HEK293T (cell line): Measurements from ENCODE around the gene TDRD9.

Experiments
- CTCF ChIA-PET: fragments of 350-600 bp; formaldehyde crosslinking; extraction: SDS; loops from one replicate; lab custom pipeline; 2021; ENCODE audit warnings: antibody characterized with exemption, inconsistent platforms; lab: Yijun Ruan, JAX
- POLR2A ChIA-PET: fragments of 350-600 bp; formaldehyde crosslinking; extraction: SDS; loops from one replicate; lab custom pipeline; 2020; ENCODE audit warnings: antibody characterized with exemption, inconsistent platforms; lab: Yijun Ruan, JAX
- DNase-seq: peaks from one replicate; pipeline ENCODE4 v3.0.0; 2012; ENCODE audit warnings: mixed read lengths; ENCODE audit errors: extremely low spot score
- ARNT ChIP-seq: fragments of 450-650 bp; IDR thresholded peaks from 2 replicates; pipeline ENCODE4 v1.6.1; 2017; ENCODE audit warnings: mild to moderate bottlenecking
- BHLHE40 ChIP-seq: fragments of 450-650 bp; IDR thresholded peaks from 2 replicates; pipeline ENCODE4 v1.6.1; 2016; ENCODE audit warnings: mild to moderate bottlenecking, moderate library complexity, borderline replicate concordance
- CTBP1 ChIP-seq: fragments of 450-650 bp; IDR thresholded peaks from 2 replicates; pipeline ENCODE4 v1.6.1; 2016; ENCODE audit warnings: borderline replicate concordance
- ELF4 ChIP-seq: fragments of 450-650 bp; IDR thresholded peaks from 2 replicates; pipeline ENCODE4 v1.6.1; 2017; ENCODE audit warnings: antibody characterized with exemption
- FOXA1 ChIP-seq: fragments of 450-650 bp; IDR thresholded peaks from 2 replicates; pipeline ENCODE4 v1.6.1; 2016; ENCODE audit warnings: mild to moderate bottlenecking
- FOXK2 ChIP-seq: fragments of 450-650 bp; IDR thresholded peaks from 2 replicates; pipeline ENCODE4 v1.6.1; 2016; ENCODE audit warnings: mild to moderate bottlenecking
- FOXM1 ChIP-seq: fragments of 450-650 bp; IDR thresholded peaks from 2 replicates; pipeline ENCODE4 v1.6.1; 2017; ENCODE audit warnings: mild to moderate bottlenecking, borderline replicate concordance
- HDGF ChIP-seq: fragments of 450-650 bp; IDR thresholded peaks from 2 replicates; pipeline ENCODE4 v1.6.1; 2017; ENCODE audit warnings: antibody characterized with exemption, borderline replicate concordance
- L3MBTL2 ChIP-seq: fragments of 450-650 bp; conservative IDR thresholded peaks from 2 replicates; pipeline ENCODE4 v1.6.1; 2016; ENCODE audit warnings: mild to moderate bottlenecking
- LEF1 ChIP-seq: fragments of 450-650 bp; IDR thresholded peaks from 2 replicates; pipeline ENCODE4 v1.6.1; 2017; ENCODE audit warnings: mild to moderate bottlenecking, borderline replicate concordance
- NFRKB ChIP-seq: fragments of 450-650 bp; IDR thresholded peaks from 2 replicates; pipeline ENCODE4 v1.6.1; 2016; ENCODE audit warnings: mild to moderate bottlenecking, moderate library complexity
- SP1 ChIP-seq: fragments of 450-650 bp; IDR thresholded peaks from 2 replicates; pipeline ENCODE4 v1.6.1; 2017
- SUZ12 ChIP-seq: fragments of 450-650 bp; IDR thresholded peaks from 2 replicates; pipeline ENCODE4 v1.6.1; 2016; ENCODE audit warnings: mild to moderate bottlenecking
- TARDBP ChIP-seq: fragments of 450-650 bp; IDR thresholded peaks from 2 replicates; pipeline ENCODE4 v1.6.1; 2016
- ZNF384 ChIP-seq: fragments of 450-650 bp; IDR thresholded peaks from 2 replicates; pipeline ENCODE4 v1.6.1; 2016
- TF ChIP-seq, protein P1 (sequence below): fragments of 450-650 bp; IDR thresholded peaks from 2 replicates; pipeline ENCODE4 v1.6.1; 2016

TDRD9 gene

DNA sequence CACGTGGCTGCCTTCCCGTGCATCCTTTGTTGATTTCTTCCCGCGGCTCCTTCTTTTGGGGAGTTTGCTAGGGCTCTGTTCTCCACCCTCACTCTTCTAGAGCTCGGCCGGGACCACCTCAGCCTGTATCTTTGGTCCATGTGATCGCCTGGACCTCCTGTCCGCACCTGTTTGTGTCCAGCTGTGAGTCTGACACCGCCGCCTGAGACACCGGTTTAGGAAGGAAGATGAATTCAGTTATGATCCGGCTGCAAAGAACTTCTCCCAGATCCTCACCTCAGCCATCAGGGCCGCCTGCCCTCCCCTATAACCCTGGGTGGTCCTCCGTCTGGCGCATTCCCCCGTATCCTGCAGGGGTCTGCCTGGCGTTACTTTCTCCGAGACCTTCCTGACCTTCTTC is 690 bp upstream of the TDRD9 start:
- TF ChIP-seq BHLHE40, result no peak
- TF ChIP-seq FOXA1, result no peak
- TF ChIP-seq, protein P1, sequence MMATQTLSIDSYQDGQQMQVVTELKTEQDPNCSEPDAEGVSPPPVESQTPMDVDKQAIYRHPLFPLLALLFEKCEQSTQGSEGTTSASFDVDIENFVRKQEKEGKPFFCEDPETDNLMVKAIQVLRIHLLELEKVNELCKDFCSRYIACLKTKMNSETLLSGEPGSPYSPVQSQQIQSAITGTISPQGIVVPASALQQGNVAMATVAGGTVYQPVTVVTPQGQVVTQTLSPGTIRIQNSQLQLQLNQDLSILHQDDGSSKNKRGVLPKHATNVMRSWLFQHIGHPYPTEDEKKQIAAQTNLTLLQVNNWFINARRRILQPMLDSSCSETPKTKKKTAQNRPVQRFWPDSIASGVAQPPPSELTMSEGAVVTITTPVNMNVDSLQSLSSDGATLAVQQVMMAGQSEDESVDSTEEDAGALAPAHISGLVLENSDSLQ, result no peak
- TF ChIP-seq SP1, result no peak
- TF ChIP-seq TARDBP, result no peak
- no peak for TF ChIP-seq ELF4
- no peak for TF ChIP-seq FOXK2
- DNase-seq, result no peak
- CTCF ChIA-PET, result interaction anchor here (1.3 kb wide), 1 partner anchor 27 kb away, joined by 4 read pairs; no protein-coding TSS in a partner anchor
- POLR2A ChIA-PET, result no interaction called here

- POLR2A ChIA-PET, result no interaction called here
- DNase-seq, result no peak
- no peak for TF ChIP-seq CTBP1
- no peak for TF ChIP-seq FOXM1
- no peak for TF ChIP-seq SP1
- no peak for TF ChIP-seq LEF1
- TF ChIP-seq BHLHE40, result no peak
- no peak for TF ChIP-seq ZNF384
- no peak for TF ChIP-seq FOXA1
- no peak for TF ChIP-seq TARDBP
- TF ChIP-seq SUZ12, result no peak
- CTCF ChIA-PET, result interaction anchor here (1.1 kb wide), 1 partner anchor 8 kb away, joined by 3 read pairs; no protein-coding TSS in a partner anchor
Measured at GRCh38 chr14:103930051-103930604, 1.9 kb downstream of the TDRD9 start.

GRCh38 chr14:103931422-103931821 is 3.2 kb downstream of the TDRD9 start:
- no peak for DNase-seq
- POLR2A ChIA-PET, result no interaction called here
- TF ChIP-seq, protein P1, result no peak
- no peak for TF ChIP-seq FOXA1
- TF ChIP-seq FOXM1, result no peak
- TF ChIP-seq TARDBP, result no peak
- TF ChIP-seq CTBP1, result no peak
- no peak for TF ChIP-seq SP1
- TF ChIP-seq BHLHE40, result no peak
- no peak for TF ChIP-seq ZNF384
- no peak for TF ChIP-seq L3MBTL2
- TF ChIP-seq LEF1, result no peak
- TF ChIP-seq FOXK2, result no peak
- no peak for TF ChIP-seq ELF4
- TF ChIP-seq HDGF, result no peak
- no peak for TF ChIP-seq SUZ12
- TF ChIP-seq NFRKB, result no peak
- no peak for TF ChIP-seq ARNT
- CTCF ChIA-PET, result interaction anchor here (0.7 kb wide), 2 partner anchors 21 to 31 kb away, joined by 3 to 6 read pairs; no protein-coding TSS in a partner anchor

DNA sequence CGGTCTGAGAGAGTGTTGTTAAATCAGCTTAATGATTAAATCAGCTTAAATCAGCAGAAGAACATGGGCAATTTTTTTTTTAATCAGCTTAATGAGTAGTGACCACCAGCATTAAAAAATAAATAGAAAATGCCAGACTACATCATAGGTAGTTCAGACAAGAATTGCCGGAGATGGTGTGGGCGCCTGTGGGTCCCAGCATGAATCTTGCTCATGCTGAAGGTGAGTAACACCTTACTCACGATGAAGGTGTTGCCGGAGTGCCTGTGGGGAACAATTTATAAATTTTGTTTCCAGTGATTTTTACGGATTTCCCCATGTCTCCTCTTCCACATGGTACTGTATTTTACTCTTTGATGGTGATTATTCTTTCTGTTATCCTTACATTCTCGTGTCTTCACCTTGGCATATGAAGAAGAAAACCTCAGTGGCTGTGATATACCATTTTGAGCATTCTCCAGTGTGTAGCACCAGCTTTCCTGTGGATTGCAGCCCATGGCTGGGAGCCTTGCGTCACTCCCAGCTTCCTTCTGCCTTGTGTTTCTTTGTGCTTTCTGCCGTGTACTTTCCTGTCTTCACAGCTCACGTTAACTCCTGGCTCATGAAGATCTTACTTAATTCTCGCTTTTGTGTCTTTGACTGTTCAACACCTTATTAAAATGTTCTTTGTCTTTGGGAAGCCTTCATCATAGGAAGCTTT is 4.7 kb downstream of the TDRD9 start:
- POLR2A ChIA-PET, result no interaction called here
- CTCF ChIA-PET, result no interaction called here
- TF ChIP-seq TARDBP, result no peak
- no peak for TF ChIP-seq NFRKB
- TF ChIP-seq SUZ12, result no peak
- TF ChIP-seq L3MBTL2, result no peak
- TF ChIP-seq HDGF, result no peak
- TF ChIP-seq FOXK2, result no peak
- TF ChIP-seq FOXM1, result no peak
- TF ChIP-seq ARNT, result no peak
- TF ChIP-seq CTBP1, result no peak
- TF ChIP-seq ELF4, result no peak
- no peak for TF ChIP-seq LEF1
- TF ChIP-seq, protein P1, result no peak
- no peak for TF ChIP-seq BHLHE40
- TF ChIP-seq SP1, result no peak
- TF ChIP-seq FOXA1, result no peak
- no peak for TF ChIP-seq ZNF384
- DNase-seq, result no peak

DNA sequence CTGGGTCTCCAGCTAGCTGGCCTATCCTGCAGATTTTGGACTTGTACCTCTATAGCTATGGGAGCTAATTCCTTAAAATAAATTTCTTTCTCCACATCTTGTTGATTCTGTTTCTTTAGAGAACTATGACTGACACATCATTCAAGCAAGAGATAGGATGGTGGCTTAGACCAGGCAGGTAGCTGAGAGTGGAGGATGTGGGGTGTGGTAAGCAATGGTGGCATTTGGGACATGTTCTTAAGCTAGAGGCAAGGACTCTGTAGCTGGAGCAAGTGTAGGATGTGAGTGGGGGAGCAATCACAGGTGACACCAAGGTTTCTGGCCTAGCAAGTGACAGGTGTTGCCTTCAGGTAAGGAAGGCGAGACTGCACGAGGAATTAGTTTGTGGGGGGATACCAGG is 6.8 kb downstream of the TDRD9 start:
- DNase-seq, result no peak
- CTCF ChIA-PET, result no interaction called here
- TF ChIP-seq CTBP1, result no peak
- POLR2A ChIA-PET, result no interaction called here

GRCh38 chr14:103941462-103941861 is 13.2 kb downstream of the TDRD9 start:
- no peak for TF ChIP-seq LEF1
- no peak for TF ChIP-seq CTBP1
- no peak for TF ChIP-seq ARNT
- TF ChIP-seq FOXK2, result no peak
- TF ChIP-seq ZNF384, result no peak
- no peak for TF ChIP-seq ELF4
- no peak for TF ChIP-seq SUZ12
- TF ChIP-seq FOXA1, result no peak
- TF ChIP-seq SP1, result no peak
- no peak for TF ChIP-seq L3MBTL2
- no peak for TF ChIP-seq FOXM1
- DNase-seq, result no peak
- ChIA-PET POLR2A (no interaction called here), CTCF (interaction anchor here (0.6 to 2.0 kb wide), 2 partner anchors 31 to 135 kb away, joined by 4 read pairs; no protein-coding TSS in a partner anchor)
